OCI-LY1 (cell line): Measurements from ENCODE around the gene CDH4.

Source experiments
- CTCF ChIP-seq: fragments of 200-600 bp; sonication (generic), shearing (Covaris generic); IDR thresholded peaks from 2 replicates; pipeline ENCODE4 v1.5.1; 2017; ENCODE audit warnings: mild to moderate bottlenecking, antibody characterized with exemption, low read length, moderate library complexity, mixed read lengths
- EZH2 ChIP-seq: fragments of 200-600 bp; sonication (generic), shearing (Covaris generic); IDR thresholded peaks from 2 replicates; pipeline ENCODE4 v1.8.0; 2017; ENCODE audit warnings: borderline replicate concordance, mixed run types, mild to moderate bottlenecking, antibody characterized with exemption, low read length, moderate library complexity, mixed read lengths

GRCh38 chr20:61289166-61289565 lies 37.1 kb downstream of the CDH4 start:
- no peak for TF ChIP-seq CTCF
- no peak for TF ChIP-seq EZH2
